NCI-H2107 treated with DMSO at 0.1 percent for 48 hours (cell line): ENCODE measurements around the gene SLC29A3.
"Not testable (repeated sequence)": the region's sequence is repeated elsewhere in the genome, so short reads cannot be mapped to it uniquely, and the experiment has no call there.

ENCODE experiments used
- DNase-seq: peaks from one replicate; lab custom pipeline; 2025; ENCODE audit not compliant: unreplicated experiment; lab: John Stamatoyannopoulos, UW

The SLC29A3 gene

GRCh38 chr10:71283876-71284275, 35.2 kb upstream of the SLC29A3 start:
- no peak for DNase-seq

- DNase-seq: no peak
Observed at GRCh38 chr10:71284544-71285179, 34.4 kb upstream of the SLC29A3 start.

- no peak for DNase-seq
Observed at GRCh38 chr10:71285180-71285545, 33.9 kb upstream of the SLC29A3 start.

- no peak for DNase-seq
Observed at GRCh38 chr10:71285986-71286385, 33.1 kb upstream of the SLC29A3 start.

GRCh38 chr10:71286521-71287294, 32.4 kb upstream of the SLC29A3 start:
- DNase-seq: no peak

- no peak for DNase-seq
Observed at GRCh38 chr10:71287456-71287855, 31.6 kb upstream of the SLC29A3 start.

GRCh38 chr10:71288461-71288860, 30.6 kb upstream of the SLC29A3 start:
- no peak for DNase-seq

GRCh38 chr10:71289421-71290130, 29.5 kb upstream of the SLC29A3 start:
- no peak for DNase-seq

- DNase-seq: no peak
Observed at GRCh38 chr10:71290331-71290730, 28.7 kb upstream of the SLC29A3 start.

- no peak for DNase-seq
Observed at GRCh38 chr10:71290806-71291527, 28.1 kb upstream of the SLC29A3 start.

- DNase-seq: no peak
Observed at GRCh38 chr10:71291528-71291900, 27.5 kb upstream of the SLC29A3 start.

- DNase-seq: no peak
Observed at GRCh38 chr10:71292624-71293445, 26.2 kb upstream of the SLC29A3 start.

- no peak for DNase-seq
Observed at GRCh38 chr10:71293446-71294084, 25.5 kb upstream of the SLC29A3 start.

GRCh38 chr10:71294091-71294561, 24.9 kb upstream of the SLC29A3 start:
- no peak for DNase-seq

GRCh38 chr10:71294856-71295255, 24.2 kb upstream of the SLC29A3 start:
- no peak for DNase-seq

GRCh38 chr10:71295641-71296040, 23.4 kb upstream of the SLC29A3 start:
- no peak for DNase-seq

- no peak for DNase-seq
Observed at GRCh38 chr10:71296086-71296485, 23.0 kb upstream of the SLC29A3 start.

GRCh38 chr10:71296811-71297210, 22.2 kb upstream of the SLC29A3 start:
- not testable (repeated sequence) for DNase-seq

GRCh38 chr10:71297343-71297742, 21.7 kb upstream of the SLC29A3 start:
- DNase-seq: no peak
